Measurements from ENCODE around the gene IDNK.

IDNK gene

DNA sequence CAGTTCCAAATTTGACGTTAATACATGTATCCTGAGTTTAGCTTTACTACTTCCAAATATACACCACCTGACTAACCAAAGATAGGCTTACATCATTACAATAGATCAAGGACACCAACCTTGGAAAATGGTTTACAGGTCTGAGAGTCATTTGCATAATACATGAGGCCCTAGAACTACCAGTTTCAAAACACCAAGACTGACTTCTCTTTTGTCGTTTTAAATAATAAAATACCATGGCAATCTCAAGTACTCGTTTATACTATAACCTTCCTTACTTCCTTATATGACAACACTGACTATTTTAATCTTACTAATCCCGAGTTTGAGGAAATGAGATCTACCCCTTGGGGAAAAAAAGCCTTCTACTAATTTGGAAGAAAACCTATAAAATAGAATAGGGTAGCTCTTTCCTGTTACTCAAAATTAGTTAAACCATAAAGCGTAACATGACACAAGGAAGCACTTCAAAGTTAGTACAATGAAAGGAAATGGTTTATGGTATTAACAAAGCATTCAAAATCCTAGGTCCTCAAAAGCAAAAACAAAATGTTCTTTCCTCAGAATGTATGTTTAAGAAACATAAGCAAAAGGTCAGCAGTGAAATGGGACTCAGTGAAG, 42.7 kb downstream of the IDNK start:
- H3K27me3 ChIP-seq (ENCODE audit: control insufficient read depth, insufficient read depth, low read length) = no peaks in the 10 kb centered on the region
- no peak overlapping the region for H3K9ac ChIP-seq (ENCODE audit: low read depth, low read length)
- no peak overlapping the region for H3K4me3 ChIP-seq (ENCODE audit: low read depth, low read length)
- H3K36me3 ChIP-seq (ENCODE audit: control insufficient read depth, insufficient read depth, low read length) = no peaks in the 10 kb centered on the region
- no peaks in the 10 kb centered on the region for H3K4me1 ChIP-seq (ENCODE audit: control insufficient read depth, insufficient read depth, low read length)
- no peaks in the 10 kb centered on the region for H3K9me3 ChIP-seq (ENCODE audit: control insufficient read depth, insufficient read depth, low read length)

DNA sequence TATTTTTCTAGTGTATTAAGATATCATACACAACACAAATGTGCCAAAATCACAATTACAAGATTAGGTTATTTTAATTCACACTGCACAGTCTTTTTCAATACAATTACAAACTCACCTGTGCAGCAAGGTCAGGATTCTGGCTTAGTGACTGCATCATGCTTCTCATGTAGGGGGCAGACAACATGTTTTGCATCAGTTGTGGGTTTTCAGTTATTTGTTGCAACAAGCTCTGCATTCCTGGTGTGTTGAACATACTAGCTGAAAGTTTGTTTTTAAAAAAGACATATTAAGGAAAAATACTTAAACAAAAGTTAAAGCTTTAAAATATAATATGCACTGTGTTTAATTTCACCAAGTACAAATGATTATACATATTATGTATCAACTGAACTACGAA, 46.1 kb downstream of the IDNK start:
- Histone ChIP-seq H3K9ac (ENCODE audit: low read depth, low read length) (no peak overlapping the region), H3K4me1 (ENCODE audit: control insufficient read depth, insufficient read depth, low read length) (no peaks in the 10 kb centered on the region), H3K9me3 (ENCODE audit: control insufficient read depth, insufficient read depth, low read length) (no peaks in the 10 kb centered on the region), H3K4me3 (ENCODE audit: low read depth, low read length) (no peak overlapping the region), H3K27me3 (ENCODE audit: control insufficient read depth, insufficient read depth, low read length) (no peaks in the 10 kb centered on the region), H3K36me3 (ENCODE audit: control insufficient read depth, insufficient read depth, low read length) (no peaks in the 10 kb centered on the region)

DNA sequence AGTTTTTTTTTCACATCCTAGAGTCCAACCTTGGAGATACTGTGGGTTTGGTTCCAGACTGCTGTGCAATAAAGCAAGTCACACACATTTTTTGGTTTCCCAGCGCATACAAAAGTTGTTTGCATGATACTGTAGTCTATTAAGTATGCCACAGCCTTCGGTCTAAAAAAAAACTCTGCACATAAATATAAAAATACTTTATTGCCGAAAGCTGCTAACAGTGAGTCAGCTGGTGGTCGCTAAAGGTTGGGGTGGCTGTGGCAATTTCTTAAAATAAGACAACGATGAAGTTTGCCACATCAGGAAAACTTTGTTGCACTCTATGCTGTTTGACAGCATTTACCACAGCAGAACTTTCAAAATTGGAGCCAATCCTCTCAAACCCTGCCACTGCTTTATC, 47.4 kb downstream of the IDNK start:
- H3K36me3 ChIP-seq (ENCODE audit: control insufficient read depth, insufficient read depth, low read length) = no peaks in the 10 kb centered on the region
- no peaks in the 10 kb centered on the region for H3K4me1 ChIP-seq (ENCODE audit: control insufficient read depth, insufficient read depth, low read length)
- no peaks in the 10 kb centered on the region for H3K9me3 ChIP-seq (ENCODE audit: control insufficient read depth, insufficient read depth, low read length)
- no peaks in the 10 kb centered on the region for H3K27me3 ChIP-seq (ENCODE audit: control insufficient read depth, insufficient read depth, low read length)
- no peak overlapping the region for H3K9ac ChIP-seq (ENCODE audit: low read depth, low read length)
- H3K4me3 ChIP-seq (ENCODE audit: low read depth, low read length) = no peak overlapping the region

DNA sequence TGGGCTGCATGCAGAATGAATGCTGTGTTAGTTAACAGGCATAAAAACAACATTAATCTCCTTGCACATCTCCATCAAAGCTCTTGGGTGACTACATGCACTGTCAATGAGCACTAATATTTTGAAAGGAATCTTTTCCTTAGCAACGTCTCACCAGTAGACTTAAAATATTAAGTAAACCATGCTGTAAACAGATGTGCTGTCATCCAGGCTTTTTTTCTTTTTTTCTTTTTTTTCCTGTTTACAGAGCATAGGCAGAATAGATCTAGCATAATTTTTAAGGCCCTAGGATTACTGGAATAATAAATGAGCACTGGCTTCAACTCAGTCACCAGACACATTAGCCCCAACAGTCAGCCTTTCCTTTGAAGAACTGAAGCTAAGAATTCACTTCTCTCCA, 48.5 kb downstream of the IDNK start:
- no peak overlapping the region for H3K4me3 ChIP-seq (ENCODE audit: low read depth, low read length)
- no peaks in the 10 kb centered on the region for H3K4me1 ChIP-seq (ENCODE audit: control insufficient read depth, insufficient read depth, low read length)
- H3K36me3 ChIP-seq (ENCODE audit: control insufficient read depth, insufficient read depth, low read length) = peaks cover under 1% of the 10 kb centered on the region
- no peaks in the 10 kb centered on the region for H3K9me3 ChIP-seq (ENCODE audit: control insufficient read depth, insufficient read depth, low read length)
- no peaks in the 10 kb centered on the region for H3K27me3 ChIP-seq (ENCODE audit: control insufficient read depth, insufficient read depth, low read length)
- no peak overlapping the region for H3K9ac ChIP-seq (ENCODE audit: low read depth, low read length)

DNA sequence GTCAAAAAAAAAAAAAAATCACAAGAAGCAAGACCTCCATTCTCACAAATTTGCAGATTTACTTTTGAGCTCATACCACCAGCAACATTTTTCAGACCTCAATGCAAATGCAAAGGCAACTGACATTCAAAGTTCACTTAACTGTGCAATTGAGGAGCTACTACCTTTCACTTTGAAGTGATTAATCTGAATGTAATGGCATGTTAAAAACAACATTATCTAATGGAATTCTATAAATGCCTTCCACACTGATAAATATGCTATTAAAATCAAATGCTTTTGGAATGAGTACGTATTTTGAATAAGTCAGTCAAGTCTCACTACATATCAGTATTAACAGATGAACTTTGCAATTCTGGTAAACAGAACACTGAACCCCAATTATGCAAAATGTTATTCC, 52.5 kb downstream of the IDNK start:
- Histone ChIP-seq H3K4me3 (ENCODE audit: low read depth, low read length) (no peak overlapping the region), H3K9me3 (ENCODE audit: control insufficient read depth, insufficient read depth, low read length) (no peaks in the 10 kb centered on the region), H3K27me3 (ENCODE audit: control insufficient read depth, insufficient read depth, low read length) (no peaks in the 10 kb centered on the region), H3K36me3 (ENCODE audit: control insufficient read depth, insufficient read depth, low read length) (peaks cover 4% of the 10 kb centered on the region), H3K9ac (ENCODE audit: low read depth, low read length) (no peak overlapping the region), H3K4me1 (ENCODE audit: control insufficient read depth, insufficient read depth, low read length) (peaks cover under 1% of the 10 kb centered on the region)

DNA sequence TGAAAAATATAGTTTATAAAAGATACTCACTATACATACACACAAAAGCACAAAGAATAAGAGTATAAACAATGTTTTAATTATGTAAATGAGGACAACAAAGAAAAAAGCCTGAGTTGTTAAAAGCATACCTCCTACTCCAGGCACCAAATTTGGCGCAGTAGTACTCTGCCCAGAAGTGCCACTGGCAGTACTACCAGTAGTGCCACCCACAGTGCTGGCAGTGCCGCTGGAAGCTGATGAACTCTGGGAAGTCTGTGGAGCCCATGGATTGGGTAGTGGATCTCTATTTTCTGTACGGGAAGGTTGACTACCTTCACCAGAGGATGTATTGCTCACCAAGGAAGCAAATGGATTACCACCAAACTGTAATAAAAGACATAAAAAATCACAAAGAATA, 54.7 kb downstream of the IDNK start:
- no peaks in the 10 kb centered on the region for H3K27me3 ChIP-seq (ENCODE audit: control insufficient read depth, insufficient read depth, low read length)
- H3K4me3 ChIP-seq (ENCODE audit: low read depth, low read length) = no peak overlapping the region
- H3K9me3 ChIP-seq (ENCODE audit: control insufficient read depth, insufficient read depth, low read length) = no peaks in the 10 kb centered on the region
- no peak overlapping the region for H3K9ac ChIP-seq (ENCODE audit: low read depth, low read length)
- peaks cover 8% of the 10 kb centered on the region for H3K4me1 ChIP-seq (ENCODE audit: control insufficient read depth, insufficient read depth, low read length)
- peaks cover 11% of the 10 kb centered on the region for H3K36me3 ChIP-seq (ENCODE audit: control insufficient read depth, insufficient read depth, low read length)

DNA sequence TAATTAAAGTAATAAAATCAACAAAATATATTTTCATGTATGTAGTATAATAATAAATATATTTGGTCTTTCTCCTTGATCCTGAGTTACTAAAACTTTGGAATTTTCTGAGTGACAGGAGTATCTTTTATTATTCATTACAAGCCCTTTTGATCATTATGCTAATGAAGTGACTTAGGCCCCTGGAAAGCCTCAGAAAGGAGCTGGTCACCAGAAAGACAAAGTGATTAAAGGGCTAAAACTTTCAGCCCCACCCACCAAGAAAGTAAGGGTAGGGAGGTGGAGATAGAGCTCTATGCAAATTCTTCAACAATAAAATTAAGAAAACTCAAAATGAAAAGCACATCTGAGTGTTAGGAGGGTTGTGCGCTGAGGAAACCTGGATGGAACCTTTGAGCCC, 57.3 kb downstream of the IDNK start:
- no peaks in the 10 kb centered on the region for H3K9me3 ChIP-seq (ENCODE audit: control insufficient read depth, insufficient read depth, low read length)
- H3K36me3 ChIP-seq (ENCODE audit: control insufficient read depth, insufficient read depth, low read length) = peaks cover 11% of the 10 kb centered on the region
- peaks cover 8% of the 10 kb centered on the region for H3K4me1 ChIP-seq (ENCODE audit: control insufficient read depth, insufficient read depth, low read length)
- no peak overlapping the region for H3K9ac ChIP-seq (ENCODE audit: low read depth, low read length)
- H3K27me3 ChIP-seq (ENCODE audit: control insufficient read depth, insufficient read depth, low read length) = no peaks in the 10 kb centered on the region
- no peak overlapping the region for H3K4me3 ChIP-seq (ENCODE audit: low read depth, low read length)

DNA sequence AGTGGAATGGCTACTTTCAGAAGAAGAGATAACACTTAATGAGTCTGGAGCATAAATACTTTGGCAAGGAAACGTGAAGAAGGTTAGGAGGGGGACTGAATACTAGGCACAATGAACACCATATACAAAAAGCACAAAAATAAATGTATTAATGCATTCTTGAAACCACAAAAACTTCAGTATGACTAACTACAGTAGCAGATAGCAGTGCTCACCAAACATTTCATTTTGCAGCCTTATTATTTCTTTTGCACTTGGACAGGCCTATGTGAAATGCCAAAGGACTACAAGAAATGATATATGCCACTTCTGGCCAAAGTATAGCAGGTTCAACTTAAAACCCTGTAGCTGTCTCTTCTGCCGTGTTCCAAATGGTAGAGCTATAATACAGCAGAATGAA, 58.5 kb downstream of the IDNK start:
- Histone ChIP-seq H3K9ac (ENCODE audit: low read depth, low read length) (no peak overlapping the region), H3K36me3 (ENCODE audit: control insufficient read depth, insufficient read depth, low read length) (peaks cover 10% of the 10 kb centered on the region), H3K4me1 (ENCODE audit: control insufficient read depth, insufficient read depth, low read length) (peaks cover 8% of the 10 kb centered on the region), H3K27me3 (ENCODE audit: control insufficient read depth, insufficient read depth, low read length) (no peaks in the 10 kb centered on the region), H3K4me3 (ENCODE audit: low read depth, low read length) (no peak overlapping the region), H3K9me3 (ENCODE audit: control insufficient read depth, insufficient read depth, low read length) (no peaks in the 10 kb centered on the region)

DNA sequence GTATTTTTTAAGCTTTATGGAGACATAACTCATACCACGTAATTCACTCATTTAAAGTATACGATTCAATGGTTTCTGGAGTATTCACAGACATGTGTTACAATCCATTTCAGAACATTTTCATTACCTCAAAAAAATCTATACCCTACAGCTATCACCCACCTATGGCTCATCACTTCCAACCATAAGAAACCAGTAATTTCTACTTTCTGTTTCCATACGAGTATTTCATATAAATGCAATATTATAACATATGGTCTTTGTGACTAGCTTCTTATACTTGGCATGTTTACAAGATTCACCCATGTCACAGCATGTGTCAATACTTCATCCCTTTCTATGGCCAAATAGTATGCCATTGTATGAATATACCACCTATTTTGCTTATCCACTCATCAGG, 66.0 kb downstream of the IDNK start:
- H3K4me1 ChIP-seq (ENCODE audit: control insufficient read depth, insufficient read depth, low read length) = no peaks in the 10 kb centered on the region
- no peaks in the 10 kb centered on the region for H3K36me3 ChIP-seq (ENCODE audit: control insufficient read depth, insufficient read depth, low read length)
- no peak overlapping the region for H3K4me3 ChIP-seq (ENCODE audit: low read depth, low read length)
- no peak overlapping the region for H3K9ac ChIP-seq (ENCODE audit: low read depth, low read length)
- no peaks in the 10 kb centered on the region for H3K27me3 ChIP-seq (ENCODE audit: control insufficient read depth, insufficient read depth, low read length)
- H3K9me3 ChIP-seq (ENCODE audit: control insufficient read depth, insufficient read depth, low read length) = no peaks in the 10 kb centered on the region

DNA sequence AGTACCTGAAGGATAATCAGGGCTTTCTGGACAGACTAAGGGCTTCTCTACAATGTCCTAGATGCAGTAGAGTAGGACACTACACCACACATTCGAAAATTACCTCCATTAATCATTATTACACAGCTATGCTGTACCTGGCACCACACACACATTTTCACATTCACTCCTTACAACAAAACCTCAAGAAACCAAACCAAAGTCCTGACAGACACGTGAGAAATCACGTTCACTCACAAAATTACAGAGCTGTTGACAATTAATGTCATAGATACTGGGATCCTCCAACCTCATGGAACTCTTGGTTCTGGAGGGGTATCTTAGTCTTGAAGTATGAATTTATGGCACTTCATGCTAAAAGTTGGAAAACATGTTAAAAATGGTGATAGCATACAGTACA, 68.5 kb downstream of the IDNK start:
- Histone ChIP-seq H3K27me3 (ENCODE audit: control insufficient read depth, insufficient read depth, low read length) (no peaks in the 10 kb centered on the region), H3K4me3 (ENCODE audit: low read depth, low read length) (no peak overlapping the region), H3K4me1 (ENCODE audit: control insufficient read depth, insufficient read depth, low read length) (no peaks in the 10 kb centered on the region), H3K36me3 (ENCODE audit: control insufficient read depth, insufficient read depth, low read length) (no peaks in the 10 kb centered on the region), H3K9ac (ENCODE audit: low read depth, low read length) (no peak overlapping the region), H3K9me3 (ENCODE audit: control insufficient read depth, insufficient read depth, low read length) (no peaks in the 10 kb centered on the region)
